Activated naive CD4-positive, alpha-beta T cell treated with anti-CD3 and anti-CD28 coated beads for 36 hours (primary cell): ENCODE data around the gene PRRX2. TPM values are rescaled to one million over a fixed set of nuclear protein-coding genes. Genes with fewer than 3 reads are reported as not detected.
"Not testable (repeated sequence)": the region's sequence is repeated elsewhere in the genome, so short reads cannot be mapped to it uniquely, and the experiment has no call there.

Source experiments
- CTCF ChIA-PET: fragments of 350-600 bp; sonication (Branson Sonifier 250); formaldehyde crosslinking; loops from one replicate; lab custom pipeline; 2021; ENCODE audit warnings: antibody characterized with exemption; lab: Charles Lee
- DNase-seq: peaks from one replicate; pipeline ENCODE4 v3.0.0-alpha.2; 2020
- H3K27ac Mint-ChIP-seq: one replicate; pipeline ENCODE4 v1.8.0; 2021; ENCODE audit warnings: mild to moderate bottlenecking, mixed read lengths
- H3K27me3 Mint-ChIP-seq: one replicate; pipeline ENCODE4 v1.8.0; 2021; ENCODE audit warnings: low read depth, mixed read lengths
- H3K36me3 Mint-ChIP-seq: one replicate; pipeline ENCODE4 v1.8.0; 2021; ENCODE audit warnings: low read depth, mixed read lengths
- H3K4me1 Mint-ChIP-seq: one replicate; pipeline ENCODE4 v1.8.0; 2021; ENCODE audit warnings: low read depth, mixed read lengths
- H3K4me3 Mint-ChIP-seq: one replicate; pipeline ENCODE4 v1.8.0; 2021; ENCODE audit warnings: mild to moderate bottlenecking, moderate library complexity, mixed read lengths
- H3K9me3 Mint-ChIP-seq: one replicate; pipeline ENCODE4 v1.8.0; 2021; ENCODE audit warnings: mixed read lengths
- intact Hi-C: fragments of 100-400 bp; cut with micrococcal nuclease; formaldehyde crosslinking; loops from one replicate; pipeline ENCODE4 v1.15.1; 2023
- total RNA-seq, 2 experiments: library from RNA; stranded (reverse); gene quantifications; one replicate each; pipeline ENCODE4 v1.2.3, GENCODE V29; 2021

PRRX2 gene
- total RNA-seq, 2 experiments from 2014 or later, result 0.69 to 0.83 TPM

DNA sequence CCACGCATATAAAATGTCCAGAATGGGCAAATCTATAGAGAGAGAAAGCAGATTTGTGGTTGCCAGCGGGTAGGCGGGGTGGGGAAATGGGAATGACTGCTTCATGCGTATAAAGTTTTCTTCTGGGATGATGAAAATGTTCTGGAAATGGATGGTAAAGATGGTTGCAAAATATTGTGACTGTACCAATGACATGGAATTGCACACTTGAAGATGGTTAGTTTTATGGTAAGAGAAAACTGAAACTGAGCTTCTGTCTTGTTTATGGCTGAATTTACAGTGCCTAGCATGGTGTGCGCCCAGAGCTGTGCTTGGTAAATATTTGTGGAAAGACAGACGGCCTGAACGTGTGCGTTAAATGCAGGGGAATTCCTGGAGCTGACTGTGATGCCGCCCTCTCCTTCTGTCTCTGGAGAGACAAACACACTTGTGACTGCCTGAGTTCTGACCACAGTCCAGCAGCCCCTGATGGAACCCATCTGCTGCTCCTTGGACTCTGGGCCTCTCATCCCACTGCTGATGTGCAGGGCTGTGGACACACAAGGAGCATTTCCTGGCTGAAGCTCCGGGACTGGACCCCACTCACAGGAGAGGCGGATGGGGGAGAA, 96.0 kb downstream of the PRRX2 start:
- Mint-ChIP-seq H3K36me3 (no peaks in the 10 kb centered on the region), H3K4me1 (peaks cover 13% of the 10 kb centered on the region), H3K27me3 (no peaks in the 10 kb centered on the region), H3K9me3 (no peaks in the 10 kb centered on the region), H3K4me3 (no peak overlapping the region), H3K27ac (no peak overlapping the region)
- no peak for DNase-seq
- CTCF ChIA-PET, result interaction anchor here (0.6 to 1.1 kb wide), 3 partner anchors 16 to 579 kb away, joined by 3 read pairs; no protein-coding TSS in a partner anchor
- intact Hi-C loops, result no loop called here

- intact Hi-C loops, result no loop called here
- Mint-ChIP-seq H3K4me1 (peaks cover 12% of the 10 kb centered on the region), H3K9me3 (no peaks in the 10 kb centered on the region), H3K27me3 (no peaks in the 10 kb centered on the region), H3K4me3 (no peak overlapping the region), H3K36me3 (no peaks in the 10 kb centered on the region), H3K27ac (no peak overlapping the region)
- CTCF ChIA-PET, result interaction anchor here (0.6 to 1.1 kb wide), 3 partner anchors 15 to 578 kb away, joined by 3 read pairs; no protein-coding TSS in a partner anchor
- DNase-seq, result no peak
Observed at GRCh38 chr9:129761901-129762369, 96.5 kb downstream of the PRRX2 start.

DNA sequence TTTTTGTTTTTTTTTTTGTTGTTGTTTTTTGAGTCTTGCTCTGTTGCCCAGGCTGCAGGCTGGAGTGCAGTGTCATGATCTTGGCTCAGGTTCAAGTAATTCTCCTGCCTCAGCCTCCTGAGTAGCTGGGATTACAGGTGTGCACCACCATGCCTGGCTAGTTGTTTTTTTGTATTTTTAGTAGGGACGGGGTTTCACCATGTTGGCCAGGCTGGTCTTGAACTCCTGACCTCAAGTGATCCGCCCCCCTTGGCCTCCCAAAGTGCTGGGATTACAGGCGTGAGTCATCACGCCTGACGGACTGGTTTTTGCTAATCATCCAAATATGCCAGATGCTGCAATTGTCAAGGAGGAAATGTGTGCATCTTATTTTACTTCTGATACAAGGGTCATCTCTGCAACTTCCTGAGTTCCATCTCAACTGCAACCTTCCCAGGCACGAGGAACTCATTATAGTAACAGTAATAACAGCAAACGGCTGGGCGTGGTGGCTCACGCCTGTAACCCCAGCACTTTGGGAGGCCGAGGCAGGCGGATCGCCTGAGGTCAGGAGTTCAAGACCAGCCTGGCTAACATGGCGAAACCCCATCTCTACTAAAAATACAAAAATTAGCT, 97.0 kb downstream of the PRRX2 start:
- H3K9me3 Mint-ChIP-seq, H3K4me1 Mint-ChIP-seq, DNase-seq, H3K27ac Mint-ChIP-seq, intact Hi-C loops, H3K4me3 Mint-ChIP-seq, H3K27me3 Mint-ChIP-seq, H3K36me3 Mint-ChIP-seq: not testable (repeated sequence)
- CTCF ChIA-PET, result interaction anchor here (0.6 to 1.1 kb wide), 3 partner anchors 15 to 578 kb away, joined by 3 read pairs; no protein-coding TSS in a partner anchor

- H3K27ac Mint-ChIP-seq, result no peak overlapping the region
- no peak for DNase-seq
- CTCF ChIA-PET, result interaction anchor here (0.7 to 1.3 kb wide), 2 partner anchors 25 to 37 kb away, joined by 4 to 6 read pairs; no protein-coding TSS in a partner anchor
- intact Hi-C loops, result no loop called here
- no peaks in the 10 kb centered on the region for H3K27me3 Mint-ChIP-seq
- no peaks in the 10 kb centered on the region for H3K36me3 Mint-ChIP-seq
- H3K4me1 Mint-ChIP-seq, result peaks cover under 1% of the 10 kb centered on the region
- H3K9me3 Mint-ChIP-seq, result no peaks in the 10 kb centered on the region
- H3K4me3 Mint-ChIP-seq, result no peak overlapping the region
Observed at GRCh38 chr9:129762985-129763926, 97.8 kb downstream of the PRRX2 start.

DNA sequence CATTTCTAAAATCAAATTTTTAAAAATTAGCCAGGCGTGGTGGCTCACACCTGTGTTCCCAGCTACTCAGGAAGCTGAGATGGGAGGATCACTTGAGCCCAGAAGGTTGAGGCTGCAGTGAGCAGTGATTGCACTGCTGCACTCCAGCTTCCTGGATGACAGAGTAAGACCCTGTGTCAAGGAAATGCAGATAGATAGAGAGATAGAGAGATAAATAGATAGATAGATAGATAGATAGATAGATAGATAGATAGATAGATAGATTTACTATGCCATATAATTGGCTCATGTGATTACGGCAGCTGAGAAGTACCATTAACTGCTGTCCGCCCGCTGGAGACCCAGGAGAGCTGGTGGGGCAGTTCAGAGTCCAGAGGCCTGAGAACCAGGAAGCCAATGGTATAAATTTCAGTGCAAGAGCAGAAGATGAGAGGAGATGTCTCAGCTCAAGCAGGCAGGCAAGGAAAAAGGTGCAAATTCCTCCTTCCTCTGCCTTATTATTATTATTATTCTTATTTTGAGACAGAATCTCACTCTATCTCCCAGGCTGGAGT, 100.4 kb downstream of the PRRX2 start:
- intact Hi-C loops, result no loop called here
- CTCF ChIA-PET, result interaction anchor here (0.6 to 1.1 kb wide), 4 partner anchors 22 to 69 kb away, joined by 3 to 4 read pairs (median 3); partner anchors contain the start of genes C9orf78 and USP20

DNA sequence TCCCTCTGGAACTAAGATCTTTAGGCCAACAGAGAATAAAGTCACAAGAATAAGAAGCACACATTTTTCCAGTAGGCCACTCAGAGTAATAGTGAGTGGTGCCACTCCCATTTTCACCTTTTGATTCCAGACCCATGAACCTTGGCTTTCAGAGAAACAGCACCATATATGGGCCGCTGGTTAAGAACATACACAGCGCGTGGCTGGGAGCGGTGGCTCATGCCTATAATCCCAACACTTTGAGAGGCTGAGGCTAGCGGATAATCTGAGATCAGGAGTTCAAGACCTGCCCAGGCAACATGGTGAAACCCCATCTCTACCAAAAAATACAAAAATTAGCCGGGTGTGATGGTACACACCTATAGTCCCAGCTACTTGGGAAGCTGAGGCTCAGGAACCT, 103.0 kb downstream of the PRRX2 start:
- H3K4me1 Mint-ChIP-seq, result no peaks in the 10 kb centered on the region
- no peaks in the 10 kb centered on the region for H3K27me3 Mint-ChIP-seq
- no peaks in the 10 kb centered on the region for H3K36me3 Mint-ChIP-seq
- intact Hi-C loops, result no loop called here
- CTCF ChIA-PET, result interaction anchor here (1.0 kb wide), 2 partner anchors 31 to 43 kb away, joined by 3 read pairs; no protein-coding TSS in a partner anchor
- no peak for DNase-seq
- H3K4me3 Mint-ChIP-seq, result no peak overlapping the region
- no peaks in the 10 kb centered on the region for H3K9me3 Mint-ChIP-seq
- H3K27ac Mint-ChIP-seq, result no peak overlapping the region

More for the DNA sequence above, 100.4 kb downstream of the PRRX2 start:
- H3K36me3 Mint-ChIP-seq, result no peaks in the 10 kb centered on the region
- no peak for DNase-seq
- no peaks in the 10 kb centered on the region for H3K27me3 Mint-ChIP-seq
- no peak overlapping the region for H3K27ac Mint-ChIP-seq
- H3K9me3 Mint-ChIP-seq, result no peaks in the 10 kb centered on the region
- H3K4me1 Mint-ChIP-seq, result no peaks in the 10 kb centered on the region
- H3K4me3 Mint-ChIP-seq, result no peak overlapping the region

DNA sequence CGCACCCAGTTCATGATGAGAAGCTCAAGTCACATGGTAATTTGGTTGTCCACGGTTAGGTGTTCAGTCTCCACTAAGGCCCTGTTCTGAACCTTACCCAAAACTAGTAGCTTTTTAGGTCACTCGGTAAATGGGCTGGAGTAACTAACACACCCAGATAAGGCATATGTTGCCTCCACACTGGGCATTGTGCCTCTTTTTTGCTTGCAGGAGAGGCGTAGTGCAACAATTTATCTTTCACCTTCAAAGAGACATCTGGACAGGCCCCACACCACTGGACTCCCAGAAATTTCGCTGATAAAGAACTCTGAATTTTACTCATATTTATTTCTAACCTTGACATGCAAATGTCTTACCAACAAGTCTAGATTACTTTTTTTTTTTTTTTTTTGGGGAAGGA, 104.2 kb downstream of the PRRX2 start:
- Mint-ChIP-seq H3K36me3 (no peaks in the 10 kb centered on the region), H3K9me3 (no peaks in the 10 kb centered on the region), H3K27me3 (no peaks in the 10 kb centered on the region), H3K4me3 (no peak overlapping the region), H3K4me1 (no peaks in the 10 kb centered on the region), H3K27ac (no peak overlapping the region)
- no peak for DNase-seq
- intact Hi-C loops, result no loop called here
- CTCF ChIA-PET, result interaction anchor here (1.0 kb wide), 1 partner anchor 32 kb away, joined by 3 read pairs; no protein-coding TSS in a partner anchor

DNA sequence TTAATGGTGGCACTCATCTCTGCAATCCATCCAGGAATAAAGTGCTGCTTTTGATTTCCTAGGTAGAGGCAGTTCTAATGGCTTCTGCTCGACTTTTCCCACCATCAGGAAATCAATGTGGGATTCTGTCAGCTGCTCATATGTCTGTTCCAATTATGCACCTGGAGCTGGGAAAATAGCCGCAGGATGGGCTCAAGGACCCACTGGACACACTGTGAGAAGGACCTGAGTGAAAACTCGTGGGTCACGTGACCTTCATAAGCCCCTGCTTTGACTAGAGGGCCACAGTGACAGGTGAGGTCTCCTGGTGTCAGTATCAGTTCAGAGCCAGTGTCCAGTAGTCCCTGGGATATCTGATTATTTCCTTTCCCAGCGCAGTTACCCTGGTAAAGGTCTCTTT, 105.3 kb downstream of the PRRX2 start:
- H3K9me3 Mint-ChIP-seq, result no peaks in the 10 kb centered on the region
- no peak for DNase-seq
- no peaks in the 10 kb centered on the region for H3K4me1 Mint-ChIP-seq
- no peak overlapping the region for H3K27ac Mint-ChIP-seq
- intact Hi-C loops, result no loop called here
- CTCF ChIA-PET, result no interaction called here
- no peak overlapping the region for H3K4me3 Mint-ChIP-seq
- H3K27me3 Mint-ChIP-seq, result no peaks in the 10 kb centered on the region
- H3K36me3 Mint-ChIP-seq, result no peaks in the 10 kb centered on the region

Other genes starting within 250 kb of the PRRX2 start
- gene C9orf50, start 44.5 kb upstream of the PRRX2 start, total RNA-seq, result not detected
- gene NTMT1, start 39.5 kb upstream of the PRRX2 start, total RNA-seq, result 10 to 100 TPM; 58.6 to 59.3 TPM
- 10 to 100 TPM; 13.0 to 13.8 TPM for gene ASB6, start 23.5 kb upstream of the PRRX2 start, total RNA-seq
- gene PTGES, start 87.4 kb downstream of the PRRX2 start, total RNA-seq, result under 1 TPM; 0.31 to 0.44 TPM
- 10 to 100 TPM; 18.8 to 21.3 TPM for gene TOR1B, start 137.5 kb downstream of the PRRX2 start, total RNA-seq
- gene TOR1A, start 158.5 kb downstream of the PRRX2 start, total RNA-seq, result 10 to 100 TPM; 26.2 to 28.2 TPM
- gene C9orf78, start 169.6 kb downstream of the PRRX2 start, total RNA-seq, result 10 to 100 TPM; 45.3 to 45.7 TPM
- gene USP20, start 169.8 kb downstream of the PRRX2 start, total RNA-seq, result 10 to 100 TPM; 54.7 to 54.9 TPM